OCI-LY7 (cell line): Measurements from ENCODE around the gene KRT28. TPM values are rescaled to one million over a fixed set of nuclear protein-coding genes. Genes with fewer than 3 reads are reported as not detected.

ENCODE experiments used
- BruUV-seq: library from RNA; stranded (reverse); fragments of 400-500 nt; replicated peaks from 2 replicates; lab custom pipeline; 2021; lab: Mats Ljungman, UMichigan
- CTCF ChIA-PET: fragments of 300-600 bp; sonication (Branson Sonifier 250); formaldehyde crosslinking; loops from one replicate; lab custom pipeline; 2022; ENCODE audit warnings: antibody characterized with exemption; ENCODE audit not compliant: unreplicated experiment; lab: Charles Lee
- POLR2A ChIA-PET: fragments of 300-600 bp; sonication (Branson Sonifier 250); formaldehyde crosslinking; loops from one replicate; lab custom pipeline; 2022; ENCODE audit warnings: antibody characterized with exemption; lab: Charles Lee
- DNase-seq: peaks from one replicate; pipeline ENCODE4 v3.0.0-alpha.2; 2015; ENCODE audit warnings: low spot score
- H2AFZ ChIP-seq: fragments of 200-600 bp; sonication (generic), shearing (Covaris generic); 2 replicates; pipeline ENCODE4 v1.6.1; 2014; ENCODE audit warnings: mild to moderate bottlenecking, antibody characterized with exemption, low read length, moderate library complexity
- H3K27ac ChIP-seq: fragments of 200-600 bp; sonication (generic); 2 replicates; pipeline ENCODE4 v1.5.1; 2014; ENCODE audit warnings: mixed run types, low read depth, mild to moderate bottlenecking, moderate library complexity, low read length, inconsistent platforms; ENCODE audit not compliant: poor library complexity, severe bottlenecking
- H3K36me3 ChIP-seq: fragments of 200-600 bp; sonication (generic); 2 replicates; pipeline ENCODE4 v1.6.1; 2014; ENCODE audit warnings: mild to moderate bottlenecking, antibody characterized with exemption, low read length, moderate library complexity, mixed read lengths; ENCODE audit not compliant: insufficient read depth
- H3K4me1 ChIP-seq: fragments of 200-600 bp; sonication (generic); 2 replicates; pipeline ENCODE4 v1.5.1; 2014; ENCODE audit warnings: mild to moderate bottlenecking, low read length; ENCODE audit not compliant: insufficient read depth, poor library complexity, severe bottlenecking
- H3K4me2 ChIP-seq: fragments of 200-600 bp; sonication (generic); 2 replicates; pipeline ENCODE4 v1.6.1; 2014; ENCODE audit warnings: mild to moderate bottlenecking, low read length
- H3K4me3 ChIP-seq: fragments of 200-600 bp; sonication (generic); 2 replicates; pipeline ENCODE4 v1.5.1; 2014; ENCODE audit warnings: mild to moderate bottlenecking, low read depth, low read length; ENCODE audit not compliant: poor library complexity, severe bottlenecking
- H3K79me2 ChIP-seq: fragments of 200-600 bp; sonication (generic); 2 replicates; pipeline ENCODE4 v1.6.1; 2016; ENCODE audit warnings: low read depth, mild to moderate bottlenecking, low read length, moderate library complexity, mixed read lengths; ENCODE audit not compliant: insufficient read depth
- H3K9me2 ChIP-seq: fragments of 200-600 bp; sonication (generic); 2 replicates; pipeline ENCODE4 v1.6.1; 2016; ENCODE audit warnings: mild to moderate bottlenecking, low read length, mixed read lengths; ENCODE audit not compliant: insufficient read depth
- H3K9me3 ChIP-seq: fragments of 200-600 bp; sonication (generic); 2 replicates; pipeline ENCODE4 v1.6.1; 2014; ENCODE audit warnings: mild to moderate bottlenecking, mixed run types, low read length, mixed read lengths
- H4K20me1 ChIP-seq: fragments of 200-600 bp; sonication (generic); 2 replicates; pipeline ENCODE4 v1.6.1; 2014; ENCODE audit warnings: mild to moderate bottlenecking, antibody characterized with exemption, low read length, moderate library complexity, mixed read lengths; ENCODE audit not compliant: insufficient read depth
- CTCF ChIP-seq: fragments of 200-600 bp; sonication (generic); conservative IDR thresholded peaks from 2 replicates; pipeline ENCODE4 v1.5.1; 2014; ENCODE audit warnings: mild to moderate bottlenecking, antibody characterized with exemption, low read length, moderate library complexity, mixed read lengths
- EZH2phosphoT487 ChIP-seq: fragments of 200-600 bp; sonication (generic); IDR thresholded peaks from 2 replicates; pipeline ENCODE4 v1.6.1; 2018; ENCODE audit warnings: low read depth, borderline replicate concordance, mild to moderate bottlenecking, mixed run types, antibody characterized with exemption, low read length, moderate library complexity, mixed read lengths
- intact Hi-C: fragments of 100-400 bp; cut with micrococcal nuclease; formaldehyde crosslinking; loops from one replicate; pipeline ENCODE4 v1.10.0; 2022; ENCODE audit not compliant: unreplicated experiment
- total RNA-seq, 2 experiments: library from RNA; depleted of rRNA in 1 of 2; stranded (reverse); fragments of >200 nt in 1 of 2; shearing (Covaris generic) in 1 of 2; gene quantifications; 2 replicates each; pipeline ENCODE4 v1.2.3, GENCODE V29; 2014 to 2022

Gene KRT28
- total RNA-seq, 2 experiments from 2014 or later, result not detected

- Histone ChIP-seq H3K79me2 (no peaks in the 10 kb centered on the region), H3K4me3 (no peak overlapping the region), H2AFZ (no peak overlapping the region), H3K4me2 (no peak overlapping the region), H3K9me3 (no peaks in the 10 kb centered on the region), H3K4me1 (no peaks in the 10 kb centered on the region), H3K36me3 (no peaks in the 10 kb centered on the region), H3K27ac (no peak overlapping the region), H3K9me2 (no peaks in the 10 kb centered on the region), H4K20me1 (no peaks in the 10 kb centered on the region)
- TF ChIP-seq CTCF (peak; percentile 68), EZH2phosphoT487 (no peak)
- ChIA-PET POLR2A (interaction anchor here (0.8 kb wide), 2 partner anchors 10 to 770 kb away, joined by 3 read pairs; partner anchors contain the start of gene KRT27), CTCF (interaction anchor here (0.6 kb wide), 1 partner anchor 717 kb away, joined by 4 read pairs; no protein-coding TSS in a partner anchor)
- BruUV-seq, result no TSS peak
- DNase-seq, result no peak
- intact Hi-C loops, result no loop called here
Measured at GRCh38 chr17:40791787-40792436, 7.8 kb downstream of the KRT28 start.

- intact Hi-C loops, result no loop called here
- Histone ChIP-seq H3K79me2 (no peaks in the 10 kb centered on the region), H3K9me3 (no peaks in the 10 kb centered on the region), H3K27ac (no peak overlapping the region), H3K36me3 (no peaks in the 10 kb centered on the region), H3K4me1 (no peaks in the 10 kb centered on the region), H3K4me2 (no peak overlapping the region), H3K9me2 (no peaks in the 10 kb centered on the region), H4K20me1 (no peaks in the 10 kb centered on the region), H3K4me3 (no peak overlapping the region), H2AFZ (no peak overlapping the region)
- no TSS peak for BruUV-seq
- CTCF ChIA-PET, result interaction anchor here (0.6 kb wide), 1 partner anchor 716 kb away, joined by 4 read pairs; no protein-coding TSS in a partner anchor
- TF ChIP-seq EZH2phosphoT487, result no peak
- TF ChIP-seq CTCF, result no peak
- POLR2A ChIA-PET, result interaction anchor here (0.7 to 0.8 kb wide), 2 partner anchors 771 to 873 kb away, joined by 3 to 4 read pairs; no protein-coding TSS in a partner anchor
- DNase-seq, result no peak
Measured at GRCh38 chr17:40791111-40791510, 8.6 kb downstream of the KRT28 start.

- Histone ChIP-seq H3K27ac (no peak within 1 kb of the TSS), H3K4me2 (no peak within 1 kb of the TSS), H3K79me2 (no peaks in the 10 kb centered on the region), H3K36me3 (no peaks in the 10 kb centered on the region), H3K4me3 (no peak within 1 kb of the TSS), H3K9me3 (no peaks in the 10 kb centered on the region), H4K20me1 (no peaks in the 10 kb centered on the region), H3K9me2 (no peaks in the 10 kb centered on the region), H3K4me1 (no peaks in the 10 kb centered on the region), H2AFZ (no peak within 1 kb of the TSS)
- no peak for TF ChIP-seq CTCF
- TF ChIP-seq EZH2phosphoT487, result no peak
- DNase-seq, result no peak
- POLR2A ChIA-PET, result interaction anchor here (0.7 to 0.9 kb wide), 2 partner anchors 10 to 599 kb away, joined by 3 read pairs; no protein-coding TSS in a partner anchor
- BruUV-seq, result no TSS peak
- CTCF ChIA-PET, result no interaction called here
- intact Hi-C loops, result no loop called here
Measured at GRCh38 chr17:40782450-40782849, 17.3 kb downstream of the KRT28 start, which contains the start of gene KRT27. Gene KRT27 (minus strand): TSS chr17:40782550. CDS start chr17:40782493, 57 bp downstream.
